Stomach (tissue), 9 donors: ENCODE measurements around the gene ZNHIT1. TPM values are rescaled to one million over a fixed set of nuclear protein-coding genes. Genes with fewer than 3 reads are reported as not detected.

Experiments
- DNase-seq, 2 donors: peaks; one replicate each; pipeline versions ENCODE4 v3.0.0 to v3.0.0-alpha.2; 2013 to 2019
- H3K27ac ChIP-seq, 5 donors: fragments of 200-600 bp in 4 of 5; sonication (generic) in 4 of 5; one replicate each; pipeline ENCODE4 v1.5.1; 2013 to 2019; ENCODE audit warnings: mild to moderate bottlenecking in 1 of 5, moderate library complexity in 1 of 5
- H3K27me3 ChIP-seq, 3 donors: fragments of 200-600 bp; sonication (generic); one replicate each; pipeline ENCODE4 v1.5.1; 2017 to 2019; ENCODE audit warnings: mixed run types in 1 of 3
- H3K36me3 ChIP-seq, 4 donors: fragments of 200-600 bp; sonication (generic); 1 replicate in 3 of 4; 2 replicates in 1 of 4; pipeline ENCODE4 v1.5.1; 2016 to 2019
- H3K4me1 ChIP-seq, 4 donors: fragments of 200-600 bp; sonication (generic); one replicate each; pipeline ENCODE4 v1.5.1; 2016 to 2019
- H3K4me3 ChIP-seq, 4 donors: fragments of 200-600 bp; sonication (generic) in 3 of 4; one replicate each; pipeline ENCODE4 v1.5.1; 2016 to 2019; ENCODE audit warnings: mild to moderate bottlenecking in 1 of 4
- H3K9me3 ChIP-seq, 4 donors: fragments of 200-600 bp; sonication (generic); one replicate each; pipeline ENCODE4 v1.5.1; 2016 to 2019
- CTCF ChIP-seq, 7 experiments: fragments of 450-650 bp in 4 of 7; fragments of 200-600 bp in 3 of 7; sonication (generic) in 3 of 7; IDR thresholded peaks; one replicate each; pipeline ENCODE4 v1.5.1; 2016 to 2019; ENCODE audit warnings: antibody characterized with exemption in 7 of 7, control low read depth in 2 of 7, mild to moderate bottlenecking in 1 of 7
- EP300 ChIP-seq: sonication (generic); formaldehyde crosslinking; IDR thresholded peaks from one replicate; pipeline ENCODE4 v1.6.1; 2017; ENCODE audit warnings: antibody characterized with exemption
- POLR2A ChIP-seq, 4 donors: fragments of 450-650 bp; IDR thresholded peaks; one replicate each; pipeline ENCODE4 v1.6.1; 2016; ENCODE audit warnings: antibody characterized with exemption in 4 of 4, control low read depth in 2 of 4, mild to moderate bottlenecking in 1 of 4, moderate library complexity in 1 of 4
- POLR2AphosphoS5 ChIP-seq, 3 donors: sonication (generic); formaldehyde crosslinking; IDR thresholded peaks; one replicate each; pipeline ENCODE4 v1.6.1; 2016; ENCODE audit warnings: antibody characterized with exemption in 3 of 3
- WGBS, 5 donors: extraction: QIAGEN DNeasy Blood & Tissue Kit in 3 of 5; methylation state at CpG; one replicate each; pipeline versions ENCODE4 v1.1.5 to v1.1.7; 2013 to 2018; 5-methylcytosine and 5-hydroxymethylcytosine counted together
- intact Hi-C: fragments of 100-400 bp; cut with DNase I; formaldehyde crosslinking; loops from one replicate; pipeline ENCODE4 v1.15.1; 2023; ENCODE audit warnings: low total_unique reads
- polyA plus RNA-seq, 3 donors: library from polyadenylated mRNA; stranded (reverse); fragments of 200-250 nt; gene quantifications; one replicate each; pipeline ENCODE4 v1.2.3, GENCODE V29; 2013
- total RNA-seq, 5 donors: library from RNA; depleted of rRNA; stranded (reverse); fragments of >200 nt; gene quantifications; one replicate each; pipeline versions ENCODE4 v1.1.0 to v1.2.3, GENCODE V29; 2014 to 2016
- donor health status: healthy with polysubstance abuse.
- donor health status: Bipolar disorder and iron deficiency.
- donor health status: healthy.

The ZNHIT1 gene
- total and polyA plus RNA-seq, 8 donors: 22.8 to 170 (median 115) TPM

- intact Hi-C loops: no loop called here
- H3K4me3 ChIP-seq: peak within 1 kb of the TSS in 2 of 4 donors; percentile 10 to 15
- H3K9me3 ChIP-seq: no peaks in the 10 kb centered on the region
- H3K27me3 ChIP-seq: peaks cover 23 to 94% (median 73%) of the 10 kb centered on the region in 3 donors
- H3K4me1 ChIP-seq: peaks cover 10 to 24% (median 15%) of the 10 kb centered on the region in 4 donors
- TF ChIP-seq POLR2AphosphoS5 (IDR thresholded peaks at IDR 0.05): no peak
- TF ChIP-seq EP300: no peak
- TF ChIP-seq POLR2A (IDR thresholded peaks at IDR 0.05): no peak
- TF ChIP-seq CTCF (IDR thresholded peaks at IDR 0.05): no peak
- H3K27ac ChIP-seq: no peak within 1 kb of the TSS
- 3 to 7% (median 3%) methylated on average over 10 to 56 of the region's 56 CpGs for WGBS, 5 donors
- no peaks in the 10 kb centered on the region for H3K36me3 ChIP-seq
- no peak for DNase-seq
Measured at GRCh38 chr7:101180130-101180755, 37.7 kb upstream of the ZNHIT1 start, which contains the start of gene NAT16. TSS of gene NAT16 (minus strand) at chr7:101180293. CDS start at chr7:101174807, 5,486 bp downstream.

GRCh38 chr7:101185258-101185839, 32.6 kb upstream of the ZNHIT1 start:
- WGBS, 5 donors: 47 to 51% (median 49%) methylated on average over 5 of the region's 5 CpGs
- Histone ChIP-seq H3K36me3 (no peaks in the 10 kb centered on the region), H3K27ac (no peak overlapping the region), H3K27me3 (peaks cover 2 to 65% (median 22%) of the 10 kb centered on the region in 3 donors), H3K4me3 (no peak overlapping the region), H3K4me1 (peaks cover 0 to 8% (median under 1%) of the 10 kb centered on the region in 4 donors), H3K9me3 (no peaks in the 10 kb centered on the region)
- intact Hi-C loops: no loop called here
- TF ChIP-seq EP300: no peak
- no peak for TF ChIP-seq POLR2AphosphoS5 (IDR thresholded peaks at IDR 0.05)
- TF ChIP-seq CTCF (IDR thresholded peaks at IDR 0.05): no peak
- no peak for TF ChIP-seq POLR2A (IDR thresholded peaks at IDR 0.05)
- no peak for DNase-seq

GRCh38 chr7:101186194-101186593, 31.8 kb upstream of the ZNHIT1 start:
- no peak for DNase-seq
- Histone ChIP-seq H3K9me3 (no peaks in the 10 kb centered on the region), H3K27ac (no peak overlapping the region), H3K36me3 (no peaks in the 10 kb centered on the region), H3K4me1 (peaks cover 0 to 7% (median 0%) of the 10 kb centered on the region in 4 donors), H3K27me3 (peaks cover 0 to 57% (median 14%) of the 10 kb centered on the region in 3 donors), H3K4me3 (no peak overlapping the region)
- intact Hi-C loops: no loop called here
- TF ChIP-seq POLR2AphosphoS5 (IDR thresholded peaks at IDR 0.05) (no peak), CTCF (IDR thresholded peaks at IDR 0.05) (no peak), EP300 (no peak), POLR2A (IDR thresholded peaks at IDR 0.05) (no peak)
- WGBS, 5 donors: 47 to 63% (median 50%) methylated on average over 6 of the region's 6 CpGs

- Histone ChIP-seq H3K27ac (no peak overlapping the region), H3K27me3 (peaks cover 0 to 49% (median 8%) of the 10 kb centered on the region in 3 donors), H3K4me3 (no peak overlapping the region), H3K36me3 (no peaks in the 10 kb centered on the region), H3K9me3 (no peaks in the 10 kb centered on the region), H3K4me1 (peaks cover 0 to 7% (median 0%) of the 10 kb centered on the region in 4 donors)
- intact Hi-C loops: no loop called here
- WGBS, 5 donors: 82 to 86% (median 85%) methylated on average over 4 of the region's 4 CpGs
- TF ChIP-seq POLR2A (IDR thresholded peaks at IDR 0.05) (no peak), POLR2AphosphoS5 (IDR thresholded peaks at IDR 0.05) (no peak), EP300 (no peak), CTCF (IDR thresholded peaks at IDR 0.05) (no peak)
- DNase-seq: no peak
Measured at GRCh38 chr7:101186844-101187428, 31.0 kb upstream of the ZNHIT1 start.
